NCI-H748 treated with DMSO at 0.1 percent for 48 hours (cell line): ENCODE data around the gene SLX4.

Experiments
- DNase-seq: peaks from one replicate; lab custom pipeline; 2025; lab: John Stamatoyannopoulos, UW

Gene SLX4

GRCh38 chr16:3598236-3598635, 13.2 kb downstream of the SLX4 start:
- DNase-seq, result no peak

GRCh38 chr16:3597676-3598075, 13.7 kb downstream of the SLX4 start:
- no peak for DNase-seq

- DNase-seq, result no peak
Measured at GRCh38 chr16:3597226-3597625, 14.2 kb downstream of the SLX4 start.

GRCh38 chr16:3596101-3596861, 15.1 kb downstream of the SLX4 start:
- no peak for DNase-seq

- no peak for DNase-seq
Measured at GRCh38 chr16:3595521-3596021, 15.8 kb downstream of the SLX4 start.

- DNase-seq, result no peak
Measured at GRCh38 chr16:3595110-3595486, 16.3 kb downstream of the SLX4 start.

GRCh38 chr16:3594316-3595109, 16.9 kb downstream of the SLX4 start:
- DNase-seq, result no peak

GRCh38 chr16:3592559-3592958, 18.8 kb downstream of the SLX4 start:
- no peak for DNase-seq

GRCh38 chr16:3591991-3592390, 19.4 kb downstream of the SLX4 start:
- no peak for DNase-seq

- DNase-seq, result no peak
Measured at GRCh38 chr16:3591436-3591803, 20.0 kb downstream of the SLX4 start.

GRCh38 chr16:3590736-3591435, 20.5 kb downstream of the SLX4 start:
- DNase-seq, result no peak

GRCh38 chr16:3589991-3590701, 21.3 kb downstream of the SLX4 start:
- no peak for DNase-seq

- DNase-seq, result no peak
Measured at GRCh38 chr16:3589441-3589921, 21.9 kb downstream of the SLX4 start.

GRCh38 chr16:3589001-3589400, 22.4 kb downstream of the SLX4 start:
- no peak for DNase-seq

- no peak for DNase-seq
Measured at GRCh38 chr16:3587547-3588110, 23.8 kb downstream of the SLX4 start.

- DNase-seq, result no peak
Measured at GRCh38 chr16:3584412-3584811, 27.0 kb downstream of the SLX4 start.

- DNase-seq, result no peak
Measured at GRCh38 chr16:3583303-3584038, 27.9 kb downstream of the SLX4 start.

- DNase-seq, result no peak
Measured at GRCh38 chr16:3582276-3583165, 28.9 kb downstream of the SLX4 start.

- DNase-seq, result no peak
Measured at GRCh38 chr16:3581392-3581791, 30.0 kb downstream of the SLX4 start.

- no peak for DNase-seq
Measured at GRCh38 chr16:3580686-3581085, 30.7 kb downstream of the SLX4 start.
